ENCODE data around the gene S100A12. TPM values are rescaled to one million over a fixed set of nuclear protein-coding genes. Genes with fewer than 3 reads are reported as not detected.

Gene S100A12
- total RNA-seq: 3.5 TPM

DNA sequence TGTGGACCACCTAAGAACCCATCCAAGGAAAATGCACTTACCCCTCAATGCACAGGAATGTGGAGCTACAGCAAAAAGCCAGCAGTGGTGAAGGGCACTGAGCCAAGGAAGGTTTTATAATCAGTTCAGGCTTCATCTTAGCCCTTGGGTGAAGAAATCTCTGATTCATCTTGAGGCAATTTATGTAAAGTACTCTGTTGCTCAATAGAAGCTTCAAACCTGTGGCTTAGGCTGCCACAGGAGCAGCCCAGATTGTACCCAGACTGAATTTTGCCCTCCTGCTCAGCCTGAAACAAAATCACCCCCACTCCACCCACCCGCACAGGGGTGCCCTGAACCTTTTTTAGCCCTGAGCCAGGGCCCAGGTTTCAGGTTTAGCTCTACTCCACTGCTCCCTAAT is at the start of gene S100A12:
S100A12 (minus strand) TSS at position 111 of the 400 bp plus-strand sequence. CDS start 1,029 bp downstream, outside the sequence.

DNA sequence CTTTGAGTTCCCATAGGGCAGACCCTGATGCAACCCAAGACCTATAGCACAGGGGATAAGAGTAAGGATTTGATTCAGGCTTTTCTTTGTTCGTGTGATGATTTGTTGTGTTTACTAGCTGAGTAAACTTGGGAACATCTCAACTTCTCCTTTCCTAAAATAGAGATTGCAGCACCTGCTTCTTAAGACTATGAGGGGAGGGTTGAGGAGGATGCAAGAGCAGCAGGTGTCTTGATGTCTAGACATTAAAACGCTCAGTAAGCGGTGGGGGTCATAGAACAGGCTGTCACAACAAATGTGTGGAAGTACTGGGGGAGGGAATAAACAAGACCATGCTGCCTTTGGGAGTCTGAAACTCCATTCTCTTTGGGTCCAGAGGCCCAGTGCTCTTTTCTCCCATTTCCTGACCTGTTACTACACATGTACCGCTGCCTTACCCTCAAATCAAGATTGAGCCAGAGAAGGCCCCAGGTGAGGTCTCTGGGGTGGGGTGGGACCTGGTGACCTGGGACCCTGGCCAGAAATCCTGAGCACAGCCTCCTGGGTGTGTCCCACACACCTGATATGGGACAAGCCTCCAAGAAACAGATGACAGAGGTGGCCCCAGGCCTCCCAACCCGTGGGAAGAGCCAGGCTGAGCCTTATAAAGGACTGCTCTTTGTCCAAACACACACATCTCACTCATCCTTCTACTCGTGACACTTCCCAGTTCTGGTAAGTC is 40.6 kb upstream of the S100A12 start, which contains the start of gene S100A7A:
S100A7A (plus strand) TSS at position 671 of the 721 bp plus-strand sequence. CDS start 1,563 bp downstream, outside the sequence.

DNA sequence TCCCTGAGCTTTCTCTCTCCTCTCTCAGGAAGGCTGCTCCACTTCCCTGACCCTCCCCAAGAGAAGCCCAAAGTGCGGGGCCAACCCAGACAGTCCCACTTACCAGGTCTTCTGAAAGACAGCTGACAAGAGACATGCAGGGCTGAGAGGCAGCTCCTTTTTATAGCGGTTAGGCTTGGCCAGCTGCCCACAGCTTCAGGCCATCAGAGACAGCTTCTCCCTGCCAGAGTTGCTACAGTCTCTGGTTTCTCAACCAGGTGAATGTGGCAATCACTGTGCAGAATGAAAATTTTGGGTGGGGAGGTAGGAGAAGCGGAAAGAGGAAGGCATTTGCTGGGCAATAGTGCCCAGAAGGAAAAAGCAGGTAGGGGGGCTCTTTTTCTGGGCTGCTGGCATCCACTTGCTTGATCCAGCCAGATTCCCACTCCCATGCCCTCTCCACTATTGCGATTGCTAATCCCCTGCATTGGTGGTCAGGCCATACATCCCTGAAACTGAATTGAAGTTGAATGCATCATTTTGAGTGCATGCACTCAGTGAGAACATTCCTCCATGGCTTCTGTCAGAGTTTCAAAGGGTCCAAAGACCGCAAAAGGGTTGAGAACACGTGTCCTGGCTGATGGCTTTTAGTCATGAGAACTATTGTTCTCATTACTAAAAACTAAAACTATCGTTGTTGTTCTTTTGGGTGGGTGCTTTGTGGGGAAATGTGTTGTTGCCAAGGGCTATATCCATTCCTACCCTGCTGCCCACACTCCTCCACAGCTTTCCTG is 15.7 kb upstream of the S100A12 start, which contains the start of gene S100A8:
S100A8 (minus strand) TSS at position 136 of the 773 bp plus-strand sequence. CDS start 538 bp downstream, outside the sequence.

DNA sequence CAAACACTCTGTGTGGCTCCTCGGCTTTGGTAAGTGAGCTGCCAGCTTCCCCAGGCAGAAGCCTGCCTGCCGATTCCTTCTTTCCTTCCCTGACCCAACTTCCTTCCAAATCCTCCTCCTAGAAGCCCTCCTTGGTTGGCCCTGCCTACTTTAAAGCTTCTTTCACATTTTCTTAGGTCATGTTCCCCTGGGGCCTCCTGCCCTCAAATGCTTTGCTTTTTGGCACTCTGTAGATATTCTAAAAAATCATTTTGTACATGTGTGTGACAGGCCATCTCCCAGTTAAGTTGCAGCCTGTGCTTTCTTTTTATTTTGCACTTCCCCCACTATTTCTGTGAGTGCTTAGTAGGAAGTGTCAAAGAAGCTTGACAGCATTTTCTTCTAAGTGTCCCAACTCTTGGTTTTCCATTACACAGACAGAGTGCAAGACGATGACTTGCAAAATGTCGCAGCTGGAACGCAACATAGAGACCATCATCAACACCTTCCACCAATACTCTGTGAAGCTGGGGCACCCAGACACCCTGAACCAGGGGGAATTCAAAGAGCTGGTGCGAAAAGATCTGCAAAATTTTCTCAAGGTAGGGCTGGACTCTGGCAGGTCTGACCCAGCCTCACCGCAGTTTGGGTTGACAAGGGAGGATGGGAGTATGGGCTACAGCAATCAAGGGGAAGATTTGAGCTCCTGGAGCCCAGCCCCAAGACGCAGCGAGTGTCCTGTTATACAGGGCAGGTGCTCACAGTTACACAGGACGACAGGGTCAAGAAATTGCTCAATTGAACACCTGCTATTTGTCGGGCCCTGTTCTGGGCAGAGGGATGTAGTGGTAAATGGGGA is 17.3 kb downstream of the S100A12 start, which contains the start of gene S100A9:
S100A9 (plus strand) TSS at position 2 of the 838 bp plus-strand sequence; CDS start at position 432, 430 bp downstream.

DNA sequence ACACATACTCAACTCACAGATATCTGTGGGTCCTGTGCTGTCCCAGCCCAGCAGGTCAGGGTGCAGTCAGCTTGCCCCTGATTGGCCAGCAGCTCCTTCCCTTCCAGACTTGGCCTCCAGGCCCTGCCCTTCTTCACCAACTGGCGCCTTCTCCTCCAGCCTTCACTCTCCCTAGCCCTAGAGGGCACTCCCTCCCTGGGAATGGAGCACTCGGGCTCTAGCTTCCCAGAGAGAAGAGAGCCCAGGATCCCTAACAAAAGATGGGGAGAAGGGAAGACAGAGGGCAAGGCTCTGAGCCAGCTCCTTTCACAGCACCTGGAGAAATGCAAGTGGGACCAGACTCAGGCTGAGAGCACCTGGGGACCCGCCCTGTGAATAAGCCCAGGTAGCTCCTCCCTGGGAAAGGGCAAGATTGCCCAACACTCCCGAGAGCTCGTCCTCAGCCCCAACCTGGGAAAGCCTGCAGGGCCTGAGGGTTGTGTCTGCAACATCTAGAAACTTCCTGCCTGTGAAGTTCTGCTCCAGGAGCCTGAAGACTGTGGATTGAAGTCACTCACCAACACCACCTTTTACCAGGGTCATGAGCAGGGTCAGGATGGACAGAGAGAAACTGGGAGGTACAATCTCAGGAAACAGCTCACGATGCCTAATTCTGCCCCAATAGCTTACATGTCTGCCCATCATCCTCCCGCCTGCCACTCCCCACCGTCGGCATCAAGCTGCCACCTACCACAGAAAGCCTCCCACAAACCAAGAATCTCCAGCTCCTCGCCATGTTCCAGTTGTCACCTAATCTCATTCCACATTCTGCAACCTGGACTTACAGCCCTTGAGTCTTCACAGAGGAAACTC is 26.7 kb downstream of the S100A12 start, which contains the start of gene PGLYRP4:
PGLYRP4 (minus strand) TSS at position 331 of the 852 bp plus-strand sequence. CDS start 909 bp downstream, outside the sequence.

Other genes with a start within 250 kb of the S100A12 start
- gene SPRR2G, start 224.7 kb downstream of the S100A12 start, total RNA-seq: not detected
- not detected for gene LELP1, start 172.2 kb downstream of the S100A12 start, total RNA-seq
- not detected for gene PRR9, start 158.0 kb downstream of the S100A12 start, total RNA-seq
- gene LORICRIN, start 115.9 kb downstream of the S100A12 start, total RNA-seq: 0.44 TPM
- gene PGLYRP3, start 62.7 kb downstream of the S100A12 start, total RNA-seq: not detected
- 0.27 TPM for gene PGLYRP4, start 26.8 kb downstream of the S100A12 start, total RNA-seq
- gene S100A9, start 17.8 kb downstream of the S100A12 start, total RNA-seq: 197 TPM
- gene S100A8, start 15.5 kb upstream of the S100A12 start, total RNA-seq: 23.5 TPM
- not detected for gene S100A7A, start 40.9 kb upstream of the S100A12 start, total RNA-seq
- gene S100A7, start 85.0 kb upstream of the S100A12 start, total RNA-seq: not detected
- 36.1 TPM for gene S100A6, start 160.4 kb upstream of the S100A12 start, total RNA-seq
- not detected for gene S100A5, start 165.3 kb upstream of the S100A12 start, total RNA-seq
- 77.8 TPM for gene S100A4, start 170.2 kb upstream of the S100A12 start, total RNA-seq
- gene S100A3, start 173.6 kb upstream of the S100A12 start, total RNA-seq: 1.0 TPM
- gene S100A2, start 190.2 kb upstream of the S100A12 start, total RNA-seq: 2.3 TPM
- 39.4 TPM for gene S100A16, start 237.5 kb upstream of the S100A12 start, total RNA-seq
- 4.4 TPM for gene S100A14, start 240.7 kb upstream of the S100A12 start, total RNA-seq